Measurements from ENCODE around the gene SUN5. TPM values are rescaled to one million over a fixed set of nuclear protein-coding genes. Genes with fewer than 3 reads are reported as not detected.

SUN5 gene
- total RNA-seq, 1 experiment from 2014 or later, result not detected

- CTCF ChIA-PET, result interaction anchor here (0.5 kb wide), 1 partner anchor 17 kb away, joined by 3 read pairs; no protein-coding TSS in a partner anchor
- DNase-seq, result peak; percentile 40
- H3K27ac Mint-ChIP-seq (ENCODE audit: unreplicated experiment), result no peak overlapping the region
- no TSS peak for BruUV-seq (replicated peaks)
- H3K36me3 Mint-ChIP-seq (ENCODE audit: insufficient read depth, unreplicated experiment), result peaks cover 8% of the 10 kb centered on the region
- no peaks in the 10 kb centered on the region for H3K4me1 Mint-ChIP-seq (ENCODE audit: low read depth, unreplicated experiment)
- intact Hi-C loops (cut with micrococcal nuclease; ENCODE audit: unreplicated experiment), result no loop called here
- H3K9me3 Mint-ChIP-seq (ENCODE audit: low read depth, unreplicated experiment), result no peaks in the 10 kb centered on the region
- TF ChIP-seq CTCF (IDR thresholded peaks at IDR 0.05; ENCODE audit: unreplicated experiment), result no peak
- peaks cover 92% of the 10 kb centered on the region for H3K27me3 Mint-ChIP-seq (ENCODE audit: unreplicated experiment)
- no peak overlapping the region for H3K4me3 Mint-ChIP-seq (ENCODE audit: low read depth, unreplicated experiment)
These were observed 21.4 kb downstream of the SUN5 start for GRCh38 chr20:32982617-32983458.

- Mint-ChIP-seq H3K4me1 (ENCODE audit: low read depth, unreplicated experiment) (no peaks in the 10 kb centered on the region), H3K27ac (ENCODE audit: unreplicated experiment) (no peak overlapping the region), H3K9me3 (ENCODE audit: low read depth, unreplicated experiment) (peaks cover 3% of the 10 kb centered on the region), H3K27me3 (ENCODE audit: unreplicated experiment) (peaks cover 100% of the 10 kb centered on the region), H3K36me3 (ENCODE audit: insufficient read depth, unreplicated experiment) (peaks cover 8% of the 10 kb centered on the region), H3K4me3 (ENCODE audit: low read depth, unreplicated experiment) (no peak overlapping the region)
- no TSS peak for BruUV-seq (replicated peaks)
- intact Hi-C loops (cut with micrococcal nuclease; ENCODE audit: unreplicated experiment), result no loop called here
- TF ChIP-seq CTCF (IDR thresholded peaks at IDR 0.05; ENCODE audit: unreplicated experiment), result no peak
- no peak for DNase-seq
- CTCF ChIA-PET, result interaction anchor here (0.6 kb wide), 1 partner anchor 445 kb away, joined by 5 read pairs; no protein-coding TSS in a partner anchor
These were observed 23.2 kb downstream of the SUN5 start for GRCh38 chr20:32980990-32981389.

GRCh38 chr20:32980131-32980941 is 23.9 kb downstream of the SUN5 start:
- Mint-ChIP-seq H3K27ac (ENCODE audit: unreplicated experiment) (no peak overlapping the region), H3K9me3 (ENCODE audit: low read depth, unreplicated experiment) (peaks cover 3% of the 10 kb centered on the region), H3K27me3 (ENCODE audit: unreplicated experiment) (peaks cover 100% of the 10 kb centered on the region), H3K4me3 (ENCODE audit: low read depth, unreplicated experiment) (no peak overlapping the region), H3K4me1 (ENCODE audit: low read depth, unreplicated experiment) (no peaks in the 10 kb centered on the region), H3K36me3 (ENCODE audit: insufficient read depth, unreplicated experiment) (peaks cover 8% of the 10 kb centered on the region)
- CTCF ChIA-PET, result no interaction called here
- DNase-seq, result no peak
- no peak for TF ChIP-seq CTCF (IDR thresholded peaks at IDR 0.05; ENCODE audit: unreplicated experiment)
- BruUV-seq (replicated peaks), result no TSS peak
- intact Hi-C loops (cut with micrococcal nuclease; ENCODE audit: unreplicated experiment), result no loop called here

GRCh38 chr20:32979201-32979998 is 24.8 kb downstream of the SUN5 start:
- CTCF ChIA-PET, result no interaction called here
- intact Hi-C loops (cut with micrococcal nuclease; ENCODE audit: unreplicated experiment), result no loop called here
- Mint-ChIP-seq H3K27ac (ENCODE audit: unreplicated experiment) (no peak overlapping the region), H3K9me3 (ENCODE audit: low read depth, unreplicated experiment) (peaks cover 3% of the 10 kb centered on the region), H3K36me3 (ENCODE audit: insufficient read depth, unreplicated experiment) (peaks cover 8% of the 10 kb centered on the region), H3K4me1 (ENCODE audit: low read depth, unreplicated experiment) (no peaks in the 10 kb centered on the region), H3K4me3 (ENCODE audit: low read depth, unreplicated experiment) (no peak overlapping the region), H3K27me3 (ENCODE audit: unreplicated experiment) (peaks cover 100% of the 10 kb centered on the region)
- TF ChIP-seq CTCF (IDR thresholded peaks at IDR 0.05; ENCODE audit: unreplicated experiment), result no peak
- BruUV-seq (replicated peaks), result no TSS peak
- DNase-seq, result no peak

Measured in Calu3 (cell line).